HG02678 (cell line): ENCODE measurements around the gene CHML.

Experiments
- ATAC-seq: cut with Tn5 transposase; IDR thresholded peaks from one replicate; pipeline ENCODE4 v1.9.1; 2021; ENCODE audit warnings: mild to moderate bottlenecking, moderate library complexity; ENCODE audit not compliant: unreplicated experiment

The CHML gene

DNA sequence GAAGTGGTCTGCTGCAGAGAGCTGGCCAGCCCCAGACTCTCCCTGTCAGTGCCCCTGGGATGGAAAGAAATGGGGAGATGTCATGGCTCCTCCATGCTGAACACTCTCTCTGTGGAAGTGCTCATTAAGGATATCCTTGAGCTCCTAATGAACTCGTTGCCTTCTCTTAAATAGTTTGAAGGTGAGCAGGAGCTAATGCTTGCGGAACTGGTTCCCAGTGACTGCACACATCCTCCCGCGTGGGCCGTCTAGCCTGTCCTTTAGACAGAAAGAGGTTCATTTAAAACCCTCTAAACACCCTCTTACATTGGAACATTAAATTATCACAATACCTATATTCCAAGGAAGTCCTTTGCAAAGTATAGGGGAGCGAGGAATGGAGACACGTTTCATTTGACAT is 6.0 kb upstream of the CHML start:
- no peak for ATAC-seq

DNA sequence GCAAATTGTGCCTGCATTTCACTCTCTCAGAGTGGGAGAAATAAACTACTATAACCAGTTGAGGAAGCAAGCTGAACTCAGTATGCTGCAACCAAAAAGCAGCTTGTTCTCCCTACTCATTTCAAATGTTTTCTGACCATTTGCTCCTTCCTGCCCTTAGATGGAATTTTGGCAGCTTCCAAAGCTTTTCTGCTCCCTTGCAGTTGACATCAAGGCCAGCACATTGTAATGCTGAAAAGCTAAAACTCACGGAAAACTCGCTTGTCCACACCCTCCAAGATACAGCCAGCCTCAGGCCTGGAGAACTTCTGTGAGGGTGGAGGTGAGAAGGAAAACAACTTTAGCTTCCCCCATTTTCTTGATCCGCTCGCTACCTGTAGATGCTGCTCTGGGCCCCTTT is 5.0 kb upstream of the CHML start:
- no peak for ATAC-seq

DNA sequence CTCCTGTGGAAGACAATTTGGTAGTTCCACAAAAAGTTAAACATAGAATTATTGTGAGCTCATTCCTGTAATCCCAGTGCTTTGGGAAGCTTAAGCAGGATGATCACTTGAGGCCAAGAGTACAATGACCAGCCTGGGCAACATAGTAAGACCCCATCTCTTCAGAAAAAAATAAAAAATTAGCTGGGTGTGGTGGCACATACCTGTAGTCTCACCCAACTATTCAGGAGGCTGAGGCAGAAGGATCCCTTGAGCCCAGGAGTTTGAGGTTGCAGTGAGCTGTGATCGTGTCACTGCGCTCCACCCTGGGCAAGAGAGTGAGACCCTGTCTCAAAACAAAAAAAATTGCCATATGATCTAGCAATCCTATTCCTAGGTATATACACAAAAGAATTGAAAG is 4.1 kb upstream of the CHML start:
- ATAC-seq = no peak

DNA sequence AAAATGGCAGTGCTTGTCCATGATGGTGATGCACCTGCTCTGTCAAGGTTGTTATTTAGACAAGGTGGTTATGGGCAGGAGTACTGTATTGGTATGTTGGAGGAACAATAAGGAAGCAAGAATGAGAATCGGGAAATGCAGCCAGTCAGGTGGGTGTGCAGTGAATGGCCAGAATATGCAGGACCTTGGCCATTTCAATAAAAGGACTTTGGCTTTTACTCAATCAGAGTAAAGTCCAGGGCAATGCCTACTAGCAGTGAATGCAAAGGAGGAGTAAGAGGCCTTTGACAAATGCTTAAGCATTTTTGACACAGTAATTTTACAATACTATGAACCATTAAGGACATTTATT is 2.4 kb upstream of the CHML start:
- no peak for ATAC-seq

DNA sequence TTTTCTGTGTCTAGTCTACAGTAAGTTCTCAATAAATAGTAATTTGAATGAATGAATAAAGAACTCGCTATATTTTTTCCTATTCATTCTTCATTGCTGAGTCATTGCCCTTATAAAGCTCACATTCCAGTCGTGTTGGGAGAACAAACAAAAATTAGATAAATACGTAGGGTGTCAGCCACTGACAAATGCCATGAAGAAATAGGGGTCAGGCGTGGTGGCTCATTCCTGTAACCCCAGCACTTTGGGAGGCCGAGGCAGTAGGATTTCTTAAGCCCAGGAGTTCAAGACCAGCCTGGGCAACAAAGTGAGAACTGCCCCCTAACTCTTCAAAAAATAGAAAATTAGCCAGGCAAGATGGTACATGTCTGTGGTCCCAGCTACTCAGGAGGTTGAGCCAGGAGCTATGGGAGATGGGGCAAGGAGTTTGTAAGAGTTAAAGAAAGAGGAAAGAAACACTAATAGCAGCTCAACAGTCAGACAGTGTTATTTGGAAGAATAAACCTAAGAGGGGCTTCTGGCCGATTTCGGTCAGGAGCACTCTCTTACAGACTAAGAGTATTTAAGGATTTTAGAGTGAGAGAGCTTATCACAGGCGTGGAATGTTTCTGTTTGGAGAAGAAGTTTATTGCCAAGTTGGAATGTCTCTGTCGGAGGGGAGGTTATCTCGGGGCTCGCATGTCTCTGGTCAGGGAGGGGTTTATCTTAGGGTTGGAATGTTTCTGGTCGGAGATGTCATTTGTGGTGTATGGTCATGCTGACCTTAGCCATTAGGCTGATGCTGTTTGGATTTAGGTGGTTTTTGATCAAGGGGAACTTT is 1.8 kb upstream of the CHML start:
- ATAC-seq = no peak

DNA sequence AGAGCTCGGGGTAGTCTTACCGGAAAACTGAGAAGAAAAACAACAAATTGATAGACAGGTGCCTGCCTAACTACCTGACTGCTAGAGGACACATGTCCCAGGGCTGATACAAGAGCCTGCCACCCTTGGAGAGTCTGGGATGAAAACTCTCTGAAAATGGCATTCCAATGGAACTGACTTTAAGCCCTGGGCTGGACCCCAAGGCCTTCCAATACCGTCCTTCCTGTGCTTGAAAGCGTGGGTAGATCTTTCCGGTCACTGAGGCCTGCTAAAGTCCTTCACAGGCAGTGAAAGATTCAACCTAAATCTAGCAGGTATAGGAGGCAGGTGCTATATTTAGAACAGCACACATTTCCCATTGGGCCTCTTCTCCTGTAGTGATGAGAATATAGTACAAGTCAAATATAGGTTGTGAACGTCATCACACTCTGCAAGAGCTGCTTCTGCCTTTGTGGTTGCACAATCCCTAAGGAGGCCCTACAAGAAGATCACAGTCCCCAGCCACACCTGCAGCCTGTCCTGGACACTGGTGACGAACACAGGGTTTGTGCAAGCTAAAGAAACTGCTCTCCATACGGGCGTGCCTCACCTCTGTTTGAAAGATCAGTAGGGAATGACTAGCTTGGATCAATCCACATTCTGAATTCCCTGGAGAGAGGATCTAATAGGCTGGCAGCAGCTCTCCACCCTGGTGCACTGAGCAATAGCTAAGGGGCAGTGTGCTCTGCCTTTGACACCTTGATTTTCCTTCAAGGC is 876 bp upstream of the CHML start:
- no peak for ATAC-seq

DNA sequence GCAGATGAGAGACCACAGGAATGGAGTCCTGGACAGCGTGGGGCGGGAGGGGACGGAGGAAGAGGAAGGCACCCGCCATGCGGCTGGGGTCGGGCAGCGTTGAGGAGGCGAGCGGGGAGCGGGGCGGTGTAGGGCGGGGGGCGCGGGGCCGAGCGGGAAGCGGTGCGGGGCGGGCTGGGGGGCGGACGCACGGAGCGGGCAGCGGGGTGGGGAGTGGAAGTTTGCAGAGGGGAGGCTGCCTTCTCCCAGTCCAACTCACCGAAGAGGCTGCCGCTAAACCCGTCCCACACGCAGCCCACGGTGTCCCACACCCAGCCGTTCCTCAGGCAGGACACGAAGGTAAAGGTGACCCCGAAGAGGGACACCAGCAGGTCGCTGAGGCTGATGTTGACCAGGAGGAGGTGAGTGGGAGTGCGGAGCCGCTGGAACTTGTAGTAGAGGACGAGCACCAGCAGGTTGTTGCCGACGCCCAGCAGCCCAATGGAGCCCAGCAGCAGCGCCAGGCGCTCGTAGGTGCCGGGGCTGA is 483 bp downstream of the CHML start:
- peak; percentile 44 for ATAC-seq

DNA sequence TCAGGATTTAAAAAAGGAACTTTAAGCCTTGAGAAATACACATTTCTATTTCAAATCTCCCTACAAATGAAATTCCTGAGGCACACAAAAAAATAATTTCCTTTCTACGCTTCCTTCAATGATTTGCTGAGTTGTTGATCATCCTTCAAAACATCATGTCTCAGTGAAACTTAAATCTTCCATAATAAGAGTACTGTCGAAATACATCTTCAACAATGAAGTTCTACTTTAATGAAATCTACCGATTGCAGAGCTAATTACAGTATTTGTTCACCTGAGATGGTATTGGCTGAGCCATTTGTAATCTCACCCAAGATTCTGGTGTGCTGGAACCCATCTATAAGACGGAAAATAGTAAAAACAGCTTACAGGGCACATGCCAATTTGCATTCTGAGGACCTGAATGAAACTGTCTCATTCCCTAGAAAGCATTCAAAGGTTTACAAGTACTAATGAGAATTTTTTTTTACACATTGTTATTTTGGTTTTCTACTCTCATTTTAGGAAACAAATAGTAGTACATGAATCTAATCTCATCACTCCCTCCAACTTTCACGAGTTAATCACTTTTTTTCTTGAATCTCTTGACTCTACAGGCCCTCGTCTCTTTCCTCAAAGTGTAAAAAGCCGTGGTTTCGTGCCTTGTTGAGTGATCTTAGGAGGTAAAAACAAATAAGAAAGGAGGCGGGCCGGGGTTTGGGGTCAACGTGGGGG is 1.1 kb downstream of the CHML start:
- ATAC-seq = no peak

DNA sequence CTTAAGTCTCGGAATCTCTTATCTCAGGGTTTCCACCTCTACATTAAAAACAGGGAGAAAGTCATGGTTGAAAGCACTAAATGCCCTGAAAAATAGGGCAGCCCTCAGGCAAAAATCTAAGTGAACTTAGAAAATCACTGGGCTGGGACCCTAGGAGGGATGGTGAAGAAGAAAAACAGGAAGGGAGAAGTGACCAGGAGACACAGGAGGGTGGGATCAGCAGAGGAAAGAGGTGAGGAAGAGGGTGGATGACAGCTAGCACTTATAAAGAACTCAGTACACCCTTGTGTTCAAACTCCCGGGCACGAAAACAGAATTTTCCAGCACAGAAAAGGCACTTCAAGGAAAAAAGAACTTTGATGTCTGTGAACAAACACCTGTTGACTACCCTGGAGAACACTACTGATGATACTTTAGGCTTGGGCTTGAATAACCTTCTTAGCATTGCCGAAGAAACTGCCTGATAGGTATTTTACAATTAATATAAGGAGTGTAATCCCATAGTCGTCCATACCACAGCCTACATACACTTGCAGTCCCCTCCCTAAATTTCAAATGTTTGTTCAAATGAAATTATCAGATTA is 2.0 kb downstream of the CHML start:
- ATAC-seq = no peak

DNA sequence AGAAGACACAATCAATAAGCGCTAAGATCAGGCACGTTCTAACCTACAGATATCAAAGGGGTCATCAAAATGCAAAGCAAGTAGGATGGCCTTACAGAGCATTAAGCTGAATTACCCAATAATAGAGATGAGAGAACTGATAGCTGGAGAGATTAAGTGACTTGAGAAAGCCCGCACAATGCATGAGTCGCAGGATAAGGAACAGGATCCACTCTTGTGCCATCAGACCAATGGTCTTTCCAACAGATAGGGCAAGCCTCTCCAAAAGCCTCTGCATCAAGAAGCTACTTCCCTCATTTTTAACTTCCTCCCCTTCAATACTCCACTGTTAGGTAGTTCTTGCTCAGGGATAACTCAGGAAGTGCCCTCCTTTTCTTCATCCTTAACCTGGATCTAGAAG is 2.6 kb downstream of the CHML start:
- no peak for ATAC-seq

DNA sequence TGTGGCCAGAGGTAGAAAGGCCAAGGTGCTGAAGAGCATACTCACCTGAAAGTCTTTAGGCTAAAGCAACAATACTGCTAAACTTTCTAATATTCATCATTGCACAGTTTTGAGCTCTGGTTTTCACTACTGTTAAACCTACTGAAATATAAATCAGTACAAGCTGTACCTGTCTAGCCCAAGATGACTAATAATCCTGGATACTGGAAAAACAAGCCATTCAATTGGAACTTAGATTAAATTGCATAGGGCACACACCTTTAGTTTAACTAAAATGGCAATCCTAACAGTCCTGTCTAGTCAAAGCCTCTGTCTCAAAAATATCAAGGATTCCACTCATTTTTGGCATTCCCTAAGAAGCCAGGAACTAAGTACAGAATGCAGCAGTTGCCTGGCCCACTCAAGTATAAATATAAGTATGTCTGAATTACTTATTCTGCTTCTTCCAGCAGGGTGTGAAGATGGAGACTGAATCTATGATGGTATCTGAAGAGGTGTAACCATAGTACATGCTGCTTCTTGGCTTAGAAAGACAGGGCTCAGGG is 3.1 kb downstream of the CHML start:
- no peak for ATAC-seq

DNA sequence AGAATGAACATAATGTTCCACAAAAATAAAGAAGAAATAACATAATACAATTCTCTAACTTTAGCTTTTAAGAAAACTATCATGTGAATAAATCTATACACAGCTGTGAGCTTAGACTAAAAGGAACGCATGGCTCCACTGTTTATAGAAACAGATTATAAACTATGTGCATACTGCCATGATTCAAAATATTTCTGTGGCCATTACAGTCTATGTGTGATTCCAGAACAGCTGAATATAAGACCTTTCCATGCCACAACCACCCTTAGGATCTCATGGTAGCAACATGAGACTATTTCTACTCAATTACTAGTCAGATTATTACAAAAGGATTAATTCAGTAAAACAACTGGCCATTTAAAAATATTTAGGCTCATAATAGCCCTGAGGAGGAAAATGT is 3.9 kb downstream of the CHML start:
- no peak for ATAC-seq

DNA sequence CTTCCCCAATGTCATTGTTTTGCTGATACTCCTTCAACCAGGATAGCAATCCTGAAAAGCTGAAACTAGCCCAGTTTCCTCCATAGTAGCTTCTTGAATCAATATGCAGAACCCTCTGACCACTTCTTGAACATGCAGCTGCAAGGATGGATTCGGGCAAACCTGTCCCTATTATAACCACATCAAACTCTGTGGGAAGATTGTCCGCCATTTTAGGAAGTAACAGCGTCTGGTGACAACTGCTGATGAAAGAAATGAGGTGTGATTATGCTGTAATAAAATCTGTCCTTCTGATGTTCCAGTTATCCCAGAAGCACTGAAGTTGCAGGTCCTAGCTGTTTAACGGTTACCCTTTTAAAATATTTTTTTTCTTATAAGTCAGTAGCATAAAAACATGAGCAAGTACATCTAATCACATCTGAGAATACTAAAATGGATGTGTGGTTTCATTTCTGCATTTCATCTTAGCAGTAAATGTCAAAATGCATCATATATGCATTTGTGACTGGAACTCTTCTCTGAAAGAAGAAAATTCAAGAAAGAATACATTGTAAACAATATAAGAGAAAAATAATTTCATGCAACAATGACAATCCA is 4.5 kb downstream of the CHML start:
- ATAC-seq = no peak

DNA sequence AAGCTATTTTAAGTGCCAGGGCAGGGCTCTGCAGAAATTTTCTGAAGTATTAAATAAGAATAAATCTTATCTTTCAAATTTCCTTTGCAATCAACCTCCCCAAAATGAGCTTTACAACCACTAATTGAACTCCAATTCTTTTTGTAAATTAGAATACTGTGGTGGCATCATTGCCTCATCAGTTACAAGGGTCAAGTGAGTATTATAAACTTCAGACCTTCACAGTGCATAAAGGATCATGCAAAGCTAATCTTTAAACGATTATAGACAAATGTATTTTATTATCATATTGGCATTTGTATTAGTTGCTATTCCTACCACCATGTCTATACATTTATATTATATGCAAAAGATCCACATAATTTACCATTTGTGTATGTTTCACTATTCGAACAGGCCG is 7.2 kb downstream of the CHML start:
- no peak for ATAC-seq

DNA sequence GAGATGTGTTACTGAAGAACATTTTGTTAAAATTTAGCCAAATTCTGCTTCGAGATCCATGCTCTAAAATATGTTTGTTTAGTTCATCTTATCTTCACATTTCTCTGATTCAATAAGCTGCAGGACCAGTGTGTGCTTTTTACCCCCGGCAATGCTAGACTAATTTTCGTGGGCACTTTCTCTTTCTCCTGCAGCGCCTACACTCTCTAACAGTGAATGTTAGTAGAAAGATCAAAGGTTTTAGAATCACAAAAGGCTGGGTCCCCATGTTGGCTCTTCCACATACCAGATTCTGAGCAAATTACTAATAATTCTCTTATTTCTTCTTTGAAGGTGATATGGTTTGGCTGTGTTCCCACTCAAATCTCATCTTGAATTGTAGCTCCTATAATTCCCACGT is 8.5 kb downstream of the CHML start:
- ATAC-seq = no peak

DNA sequence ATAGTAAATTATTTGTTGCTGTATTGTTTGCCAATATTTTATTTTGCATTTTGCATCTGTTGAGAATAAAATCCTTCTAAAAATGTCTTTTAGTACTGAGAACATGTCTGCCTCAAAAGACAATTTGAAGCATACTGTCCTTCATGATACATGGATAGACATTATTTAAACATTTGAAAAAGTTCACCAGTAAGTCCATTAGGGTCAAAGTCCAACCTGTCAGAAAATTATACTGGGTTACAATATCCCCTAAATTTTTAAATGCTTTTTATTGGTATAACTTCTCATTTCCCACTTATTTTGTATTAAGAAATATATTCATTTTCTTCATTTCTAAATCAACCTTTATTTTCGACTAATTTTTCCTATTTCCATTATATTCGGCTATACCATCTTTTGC is 9.3 kb downstream of the CHML start:
- no peak for ATAC-seq

DNA sequence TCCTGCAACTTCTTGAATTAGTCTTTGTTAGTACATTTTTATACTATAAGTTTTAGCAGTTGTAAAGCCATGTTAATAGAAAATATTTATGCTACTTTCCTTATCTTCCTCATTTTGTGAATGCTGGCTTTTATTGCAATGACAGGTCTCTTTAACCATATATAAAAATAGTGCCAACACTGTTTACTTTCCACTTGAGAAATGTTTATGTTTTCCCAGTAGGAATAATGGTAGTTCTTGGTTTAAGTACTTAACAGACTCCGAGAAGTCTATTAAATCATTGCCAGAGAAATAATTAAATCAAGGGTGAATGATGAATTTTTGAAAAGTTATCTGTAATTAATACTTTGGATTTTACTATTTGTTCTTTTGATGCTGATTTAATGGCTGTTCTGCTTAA is 9.7 kb downstream of the CHML start:
- ATAC-seq = no peak

DNA sequence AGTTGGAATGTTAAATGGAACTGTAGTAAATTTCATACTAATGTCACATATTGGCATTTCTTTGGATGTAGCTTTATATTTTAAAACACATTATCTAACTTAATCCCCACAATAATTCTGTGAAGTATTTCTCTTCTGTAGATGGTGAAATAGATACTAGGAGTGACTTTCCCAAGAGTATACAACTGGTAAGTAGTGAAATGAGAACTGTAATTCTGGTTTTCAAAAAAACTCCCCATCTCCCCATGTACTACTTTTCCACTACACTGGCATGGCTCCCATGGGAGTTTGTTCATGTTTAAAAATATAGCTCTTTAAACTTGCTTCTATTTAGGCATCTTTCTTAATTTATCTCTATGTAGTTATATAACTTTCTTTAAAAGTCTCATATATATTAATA is 10.2 kb downstream of the CHML start:
- no peak for ATAC-seq

DNA sequence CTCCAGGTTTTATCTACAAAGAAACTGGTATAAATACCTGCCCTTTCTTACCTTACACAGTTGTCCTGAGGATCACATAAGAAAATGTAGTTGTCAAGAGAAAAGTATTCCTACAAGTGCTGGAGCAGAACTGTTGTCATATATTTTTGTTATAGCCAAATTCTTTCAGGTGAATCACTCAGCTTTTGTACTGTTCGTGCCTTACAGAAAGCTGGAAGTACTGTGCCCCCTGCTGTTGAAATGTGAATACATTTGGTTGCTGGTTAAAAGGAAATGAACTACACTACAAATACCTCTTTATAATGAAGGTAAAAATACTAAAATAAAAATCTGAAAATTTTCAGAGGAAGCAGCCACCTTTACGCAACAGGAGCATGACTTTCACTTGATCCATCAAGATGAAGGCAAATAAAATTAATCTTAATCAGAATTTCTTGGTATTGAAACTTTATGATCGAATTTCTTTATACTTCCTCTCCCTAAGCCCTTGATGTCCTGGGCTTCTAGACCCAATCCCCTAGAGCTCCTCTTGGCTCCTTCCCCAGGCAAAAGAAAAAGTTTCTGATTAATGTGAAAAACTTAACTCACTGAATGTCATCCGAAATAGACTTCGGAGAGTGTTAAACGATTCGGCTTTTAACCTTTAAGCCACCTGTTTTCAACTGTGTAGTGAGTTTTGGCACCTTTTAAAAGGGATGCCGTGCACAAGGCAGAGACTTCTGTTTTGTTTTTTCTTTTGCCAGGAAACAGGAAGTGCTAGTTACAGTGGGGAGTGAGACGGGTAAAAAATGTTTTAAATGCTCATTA is 12.5 kb downstream of the CHML start:
- ATAC-seq = peak; percentile 81

DNA sequence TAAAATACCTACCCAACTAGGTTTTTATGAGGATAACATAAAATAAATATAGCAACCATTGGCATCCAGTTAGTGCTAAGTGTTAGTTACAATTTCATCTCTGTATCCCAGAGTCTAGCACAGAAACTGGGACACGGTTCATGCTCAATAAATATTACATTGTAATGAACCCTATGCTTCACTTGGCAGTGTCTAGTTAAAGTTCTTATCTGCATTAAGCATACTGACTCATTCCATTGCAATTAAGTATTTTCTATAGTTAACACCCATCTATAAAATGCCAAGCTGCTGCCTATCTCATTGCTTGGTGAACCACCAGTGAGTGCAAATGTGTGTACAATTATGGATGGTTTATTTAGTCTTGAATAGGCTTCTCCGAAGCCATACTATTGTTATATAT is 15.2 kb downstream of the CHML start:
- no peak for ATAC-seq
